H1 (cell line): ENCODE results near the gene CCIN. TPM values are rescaled to one million over a fixed set of nuclear protein-coding genes. Genes with fewer than 3 reads are reported as not detected.

Experiments used
- CTCF ChIA-PET: fragments of 300-600 bp; sonication (Branson Sonifier 250); formaldehyde crosslinking; loops from one replicate; lab custom pipeline; 2021; ENCODE audit not compliant: partially characterized antibody; lab: Charles Lee
- POLR2A ChIA-PET: fragments of 300-600 bp; sonication (Branson Sonifier 250); formaldehyde crosslinking; loops from one replicate; lab custom pipeline; 2021; ENCODE audit warnings: inconsistent platforms; ENCODE audit not compliant: partially characterized antibody; lab: Charles Lee
- DNase-seq, 2 experiments: peaks; one replicate each; pipeline versions ENCODE4 v3.0.0 to v3.0.0-alpha.2; 2010 to 2022; ENCODE audit warnings: low spot score in 2 of 2, low read depth in 1 of 2, mixed read lengths in 1 of 2
- FAIRE-seq: peaks from 2 replicates; lab custom pipeline; 2011; peaks lifted over from hg19 to GRCh38; lab: Jason Lieb, UNC
- H2AFZ ChIP-seq: 2 replicates; pipeline ENCODE4 v1.8.1; 2012; ENCODE audit warnings: low read length, inconsistent platforms
- H2AK5ac ChIP-seq: 2 replicates; pipeline ENCODE4 v1.6.1; 2013; ENCODE audit warnings: low read depth, low read length
- H2BK120ac ChIP-seq: replicated peaks from 2 replicates; pipeline ENCODE3; 2013; ENCODE audit warnings: low read depth, low read length, inconsistent platforms
- H2BK12ac ChIP-seq: 2 replicates; pipeline ENCODE4 v1.6.1; 2013; ENCODE audit warnings: low read depth, low read length
- H2BK15ac ChIP-seq: 2 replicates; pipeline ENCODE4 v1.6.1; 2013; ENCODE audit warnings: low read length
- H2BK20ac ChIP-seq: 2 replicates; pipeline ENCODE4 v1.6.1; 2013; ENCODE audit warnings: low read length
- H2BK5ac ChIP-seq: 2 replicates; pipeline ENCODE4 v1.6.1; 2013; ENCODE audit warnings: low read depth, low read length
- H3K14ac ChIP-seq: 2 replicates; pipeline ENCODE4 v1.6.1; 2013; ENCODE audit warnings: inconsistent platforms; ENCODE audit not compliant: insufficient read length
- H3K18ac ChIP-seq: 2 replicates; pipeline ENCODE4 v1.6.1; 2013; ENCODE audit warnings: low read length; ENCODE audit errors: extremely low read depth
- H3K23ac ChIP-seq: 2 replicates; pipeline ENCODE4 v1.6.1; 2013; ENCODE audit warnings: inconsistent platforms; ENCODE audit not compliant: insufficient read length
- H3K23me2 ChIP-seq: 2 replicates; pipeline ENCODE4 v1.6.1; 2013; ENCODE audit warnings: low read depth, low read length
- H3K27ac ChIP-seq: 2 replicates; pipeline ENCODE4 v1.6.1; 2011; ENCODE audit warnings: low read depth, low read length, inconsistent platforms
- H3K27me3 ChIP-seq, 4 experiments: replicated peaks in 1 of 4; 1 replicate in 1 of 4; 2 replicates in 3 of 4; pipeline versions ENCODE4 v1.6.1 to v1.8.1; 2011 to 2013; ENCODE audit warnings: low read length in 3 of 4, mild to moderate bottlenecking in 3 of 4, inconsistent platforms in 2 of 4, mixed read lengths in 2 of 4, moderate library complexity in 1 of 4; ENCODE audit not compliant: control insufficient read depth in 3 of 4, insufficient read depth in 3 of 4; ENCODE audit errors: extremely low read depth in 1 of 4
- H3K36me3 ChIP-seq, 4 experiments: 2 replicates each; pipeline versions ENCODE4 v1.6.1 to v1.8.1; 2011 to 2013; ENCODE audit warnings: mild to moderate bottlenecking in 4 of 4, low read length in 3 of 4, moderate library complexity in 2 of 4, control low read depth in 1 of 4, inconsistent platforms in 1 of 4; ENCODE audit not compliant: insufficient read depth in 4 of 4, control insufficient read depth in 2 of 4
- H3K4ac ChIP-seq: replicated peaks from 2 replicates; pipeline ENCODE3; 2013; ENCODE audit warnings: low read length, low read depth, mixed read lengths, inconsistent platforms; ENCODE audit not compliant: insufficient read length
- H3K4me1 ChIP-seq, 4 experiments: replicated peaks in 1 of 4; 1 replicate in 1 of 4; 2 replicates in 3 of 4; pipeline versions ENCODE4 v1.6.1 to v1.8.1; 2011 to 2013; ENCODE audit warnings: low read length in 3 of 4, inconsistent platforms in 2 of 4, mixed read lengths in 1 of 4; ENCODE audit not compliant: insufficient read depth in 4 of 4, control insufficient read depth in 3 of 4
- H3K4me2 ChIP-seq, 2 experiments: 2 replicates each; pipeline versions ENCODE4 v1.6.1 to v1.8.1; 2011 to 2013; ENCODE audit warnings: low read depth in 2 of 2, low read length in 2 of 2, control low read depth in 1 of 2, inconsistent platforms in 1 of 2, mild to moderate bottlenecking in 1 of 2; ENCODE audit not compliant: insufficient read depth in 1 of 2
- H3K4me3 ChIP-seq, 4 experiments: fragments of 200-600, 300-600 bp in 1 of 4; sonication (generic), shearing (Covaris generic), sonication (Bioruptor Twin) in 1 of 4; 2 replicates each; pipeline versions ENCODE4 v1.5.1 to v1.8.1; 2011 to 2016; ENCODE audit warnings: low read length in 4 of 4, low read depth in 3 of 4, control low read depth in 2 of 4, inconsistent platforms in 2 of 4, mild to moderate bottlenecking in 2 of 4, mixed read lengths in 1 of 4, moderate library complexity in 1 of 4; ENCODE audit not compliant: insufficient read depth in 2 of 4; ENCODE audit errors: extremely low read depth in 1 of 4
- H3K56ac ChIP-seq: replicated peaks from 2 replicates; pipeline ENCODE3; 2013; ENCODE audit warnings: low read depth, mild to moderate bottlenecking, mixed read lengths, low read length, inconsistent platforms; ENCODE audit not compliant: insufficient read length
- H3K79me1 ChIP-seq: 2 replicates; pipeline ENCODE4 v1.6.1; 2013; ENCODE audit warnings: low read depth, low read length, control low read depth
- H3K79me2 ChIP-seq, 2 experiments: 2 replicates each; pipeline versions ENCODE4 v1.6.1 to v1.8.1; 2012 to 2013; ENCODE audit warnings: low read length in 2 of 2, mild to moderate bottlenecking in 2 of 2, inconsistent platforms in 1 of 2; ENCODE audit not compliant: insufficient read depth in 2 of 2, control insufficient read depth in 1 of 2
- H3K9ac ChIP-seq, 4 experiments: replicated peaks in 1 of 4; 1 replicate in 1 of 4; 2 replicates in 3 of 4; pipeline versions ENCODE4 v1.6.1 to v1.8.1; 2011 to 2013; ENCODE audit warnings: low read depth in 3 of 4, low read length in 3 of 4, control low read depth in 2 of 4, mild to moderate bottlenecking in 2 of 4, moderate library complexity in 2 of 4, inconsistent platforms in 1 of 4; ENCODE audit errors: extremely low read depth in 1 of 4
- H3K9me3 ChIP-seq, 2 experiments: 2 replicates each; pipeline versions ENCODE4 v1.6.1 to v1.8.1; 2012 to 2013; ENCODE audit warnings: mild to moderate bottlenecking in 2 of 2, moderate library complexity in 2 of 2, control low read depth in 1 of 2, inconsistent platforms in 1 of 2, low read depth in 1 of 2, low read length in 1 of 2, mixed read lengths in 1 of 2; ENCODE audit not compliant: insufficient read depth in 2 of 2
- H4K20me1 ChIP-seq, 2 experiments: replicated peaks in 1 of 2; 2 replicates each; pipeline versions ENCODE3 to v1.8.1; 2011 to 2013; ENCODE audit warnings: inconsistent platforms in 2 of 2, low read length in 2 of 2, mild to moderate bottlenecking in 1 of 2; ENCODE audit not compliant: insufficient read depth in 2 of 2, control insufficient read depth in 1 of 2
- H4K5ac ChIP-seq: 2 replicates; pipeline ENCODE4 v1.6.1; 2013; ENCODE audit warnings: low read length, low read depth, mixed read lengths, inconsistent platforms; ENCODE audit not compliant: insufficient read length
- H4K8ac ChIP-seq: 2 replicates; pipeline ENCODE4 v1.8.0; 2013; ENCODE audit warnings: mild to moderate bottlenecking, moderate library complexity, low read length, inconsistent platforms; ENCODE audit not compliant: insufficient read depth; ENCODE audit errors: extremely low read depth
- H4K91ac ChIP-seq: replicated peaks from 2 replicates; pipeline ENCODE3; 2013; ENCODE audit warnings: low read length, mixed read lengths, inconsistent platforms; ENCODE audit not compliant: insufficient read length
- ATF2 ChIP-seq: IDR thresholded peaks from 2 replicates; pipeline ENCODE4 v1.6.1; 2012; ENCODE audit warnings: low read length, inconsistent platforms
- BRCA1 ChIP-seq: IDR thresholded peaks from 2 replicates; pipeline ENCODE4 v1.6.1; 2012; ENCODE audit warnings: low read depth, low read length, improper control_type of control experiment
- CBX5 ChIP-seq: fragments of 300-800, 300-1000 bp; sonication (generic); IDR thresholded peaks from 2 replicates; pipeline ENCODE4 v1.7.1; 2016; ENCODE audit warnings: antibody characterized with exemption, low read length, low read depth
- GABPA ChIP-seq: IDR thresholded peaks from 2 replicates; pipeline ENCODE4 v1.6.1; 2011; ENCODE audit warnings: mild to moderate bottlenecking, low read length, moderate library complexity, borderline replicate concordance; ENCODE audit not compliant: insufficient read depth
- MAX ChIP-seq: IDR thresholded peaks from 2 replicates; pipeline ENCODE4 v1.6.1; 2012; ENCODE audit warnings: inconsistent platforms
- NRF1 ChIP-seq: IDR thresholded peaks from 2 replicates; pipeline ENCODE4 v1.6.1; 2011; ENCODE audit warnings: mild to moderate bottlenecking, low read depth, low read length, improper control_type of control experiment
- POLR2AphosphoS5 ChIP-seq: IDR thresholded peaks from 2 replicates; pipeline ENCODE4 v1.6.1; 2011; ENCODE audit warnings: low read depth, low read length
- TAF7 ChIP-seq: optimal IDR thresholded peaks from 2 replicates; pipeline ENCODE3; 2011; ENCODE audit warnings: low read depth, mild to moderate bottlenecking, inconsistent platforms, low read length, moderate library complexity, borderline replicate concordance
- WGBS, 2 experiments: shearing (Covaris generic) in 1 of 2; methylation state at CpG; one replicate each; pipeline versions ENCODE4 v1.1.6 to v1.1.7; 2013 to 2015; ENCODE audit warnings: low lambda C conversion rate in 2 of 2, mixed read lengths in 2 of 2, inconsistent platforms in 1 of 2, low coverage in 1 of 2, missing lambda C conversion rate in 1 of 2; ENCODE audit not compliant: insufficient replicate concordance in 2 of 2, insufficient coverage in 1 of 2, insufficient read length in 1 of 2; ENCODE audit errors: extremely low coverage in 1 of 2, missing lambda C conversion rate in 1 of 2; 5-methylcytosine and 5-hydroxymethylcytosine counted together
- polyA plus RNA-seq, 7 experiments: library from polyadenylated mRNA; depleted of rRNA in 3 of 7; stranded (reverse) in 5 of 7; unstranded in 2 of 7; fragments of >200 nt in 5 of 7; fragments of 200-250 nt in 2 of 7; gene quantifications; 1 replicate in 5 of 7; 2 replicates in 1 of 7; 4 replicates in 1 of 7; pipeline versions ENCODE4 v1.2.1 to v1.2.3, GENCODE V29; 2011 to 2013; ENCODE audit warnings: missing spikeins in 2 of 7, mixed read lengths in 2 of 7
- total RNA-seq: library from RNA; stranded (reverse); fragmentation: NEBNext Ultra II Directional; extraction: Animal tissue kit (Norgen Biotek cat#: 25700); gene quantifications from 2 replicates; pipeline ENCODE4 v1.2.1, GENCODE V29; 2021

The CCIN gene
- total and polyA plus RNA-seq, 2 of the 8 experiments (the other 6 are each of a cell fraction or from before 2014, with no cell fraction given) = 0.19 to 0.21 TPM

DNA sequence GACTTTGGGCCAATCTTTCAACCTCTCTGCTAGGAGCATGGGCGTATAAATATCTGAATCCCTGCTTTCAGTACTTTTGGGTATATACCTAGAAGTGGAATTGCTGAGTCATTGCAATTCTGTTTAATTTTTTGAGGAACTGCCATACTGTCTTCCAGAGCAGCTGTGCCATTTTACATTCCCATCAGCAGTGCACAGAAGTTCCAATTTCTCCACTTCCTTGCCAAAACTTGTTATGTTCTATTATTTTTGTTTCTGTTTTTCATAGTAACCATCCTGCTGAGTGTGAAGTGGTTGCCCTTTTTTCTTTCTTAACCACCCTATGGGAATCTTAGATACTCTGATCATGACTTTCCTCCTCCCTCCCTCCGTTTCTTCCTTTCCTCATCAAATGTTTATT is 11.1 kb upstream of the CCIN start:
- TF ChIP-seq POLR2AphosphoS5 (no peak), GABPA (no peak), TAF7 (no peak), NRF1 (no peak), ATF2 (no peak), BRCA1 (no peak), CBX5 (no peak), MAX (no peak)
- Histone ChIP-seq H3K9ac (no peak overlapping the region), H3K23me2 (no peaks in the 10 kb centered on the region), H3K27ac (no peak overlapping the region), H2AK5ac (no peak overlapping the region), H3K4me2 (no peak overlapping the region), H3K4ac (no peak overlapping the region), H2BK12ac (no peak overlapping the region), H2AFZ (no peak overlapping the region), H3K36me3 (peaks cover 0 to 4% (median 0%) of the 10 kb centered on the region in 4 experiments; a peak in 1 of 8 replicates), H3K23ac (no peak overlapping the region), H3K9me3 (peaks cover 6 to 8% of the 10 kb centered on the region in 2 experiments), H2BK20ac (no peak overlapping the region), H3K4me1 (peaks cover 7 to 13% (median 8%) of the 10 kb centered on the region in 4 experiments), H4K5ac (no peak overlapping the region), H3K4me3 (no peak overlapping the region), H4K8ac (no peak overlapping the region), H4K91ac (no peak overlapping the region), H2BK15ac (no peak overlapping the region), H2BK120ac (no peak overlapping the region), H3K56ac (no peak overlapping the region), H3K14ac (no peak overlapping the region), H4K20me1 (no peaks in the 10 kb centered on the region), H3K27me3 (no peaks in the 10 kb centered on the region), H3K79me2 (no peaks in the 10 kb centered on the region), H2BK5ac (no peak overlapping the region), H3K18ac (no peak overlapping the region), H3K79me1 (no peaks in the 10 kb centered on the region)
- DNase-seq (no peak), FAIRE-seq (no peak)
- ChIA-PET POLR2A (interaction anchor here (2.9 kb wide), 1 partner anchor 7 kb away, joined by 7 read pairs; no protein-coding TSS in a partner anchor), CTCF (interaction anchor here (0.9 to 1.0 kb wide), 2 partner anchors 10 to 150 kb away, joined by 3 to 4 read pairs; no protein-coding TSS in a partner anchor)
- 93% methylated on average over 2 of the region's 2 CpGs; no CpG with 5 or more reads in 1 of the 2 experiments for WGBS, 2 experiments
